ENCODE data around the gene PEX7.

DNA sequence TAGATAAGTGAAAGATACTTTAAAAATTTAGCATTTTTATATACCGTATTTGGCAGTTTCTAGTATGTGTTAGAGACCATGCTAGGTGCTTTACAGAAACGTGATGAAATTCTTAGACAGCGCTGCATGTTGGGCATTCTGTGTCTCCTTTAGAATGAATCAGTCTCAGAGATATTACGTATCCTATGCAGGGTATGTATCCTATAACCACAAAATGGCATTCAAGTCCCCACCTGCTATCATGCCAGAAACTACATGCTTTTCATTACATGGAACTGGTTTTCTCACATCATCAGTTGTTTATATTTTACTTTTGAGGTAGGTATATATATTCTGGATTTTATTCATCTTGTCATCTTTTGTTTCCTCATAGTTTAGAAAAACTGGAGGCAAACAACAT lies 42.3 kb downstream of the PEX7 start:
- TF ChIP-seq, protein P1, sequence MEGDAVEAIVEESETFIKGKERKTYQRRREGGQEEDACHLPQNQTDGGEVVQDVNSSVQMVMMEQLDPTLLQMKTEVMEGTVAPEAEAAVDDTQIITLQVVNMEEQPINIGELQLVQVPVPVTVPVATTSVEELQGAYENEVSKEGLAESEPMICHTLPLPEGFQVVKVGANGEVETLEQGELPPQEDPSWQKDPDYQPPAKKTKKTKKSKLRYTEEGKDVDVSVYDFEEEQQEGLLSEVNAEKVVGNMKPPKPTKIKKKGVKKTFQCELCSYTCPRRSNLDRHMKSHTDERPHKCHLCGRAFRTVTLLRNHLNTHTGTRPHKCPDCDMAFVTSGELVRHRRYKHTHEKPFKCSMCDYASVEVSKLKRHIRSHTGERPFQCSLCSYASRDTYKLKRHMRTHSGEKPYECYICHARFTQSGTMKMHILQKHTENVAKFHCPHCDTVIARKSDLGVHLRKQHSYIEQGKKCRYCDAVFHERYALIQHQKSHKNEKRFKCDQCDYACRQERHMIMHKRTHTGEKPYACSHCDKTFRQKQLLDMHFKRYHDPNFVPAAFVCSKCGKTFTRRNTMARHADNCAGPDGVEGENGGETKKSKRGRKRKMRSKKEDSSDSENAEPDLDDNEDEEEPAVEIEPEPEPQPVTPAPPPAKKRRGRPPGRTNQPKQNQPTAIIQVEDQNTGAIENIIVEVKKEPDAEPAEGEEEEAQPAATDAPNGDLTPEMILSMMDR (IDR thresholded peaks at IDR 0.05): no peak
- no peak for TF ChIP-seq POLR2A (IDR thresholded peaks at IDR 0.05)
